Activated T-cell treated with anti-CD3 and anti-CD28 coated beads, Interleukin-2, amount 50 U/mL, for 48 hours (primary cell): ENCODE measurements around the gene CNTN3.

Experiments used
- DNase-seq, 2 experiments: peaks; one replicate each; pipeline ENCODE4 v3.0.0-alpha.2; 2020

The CNTN3 gene

DNA sequence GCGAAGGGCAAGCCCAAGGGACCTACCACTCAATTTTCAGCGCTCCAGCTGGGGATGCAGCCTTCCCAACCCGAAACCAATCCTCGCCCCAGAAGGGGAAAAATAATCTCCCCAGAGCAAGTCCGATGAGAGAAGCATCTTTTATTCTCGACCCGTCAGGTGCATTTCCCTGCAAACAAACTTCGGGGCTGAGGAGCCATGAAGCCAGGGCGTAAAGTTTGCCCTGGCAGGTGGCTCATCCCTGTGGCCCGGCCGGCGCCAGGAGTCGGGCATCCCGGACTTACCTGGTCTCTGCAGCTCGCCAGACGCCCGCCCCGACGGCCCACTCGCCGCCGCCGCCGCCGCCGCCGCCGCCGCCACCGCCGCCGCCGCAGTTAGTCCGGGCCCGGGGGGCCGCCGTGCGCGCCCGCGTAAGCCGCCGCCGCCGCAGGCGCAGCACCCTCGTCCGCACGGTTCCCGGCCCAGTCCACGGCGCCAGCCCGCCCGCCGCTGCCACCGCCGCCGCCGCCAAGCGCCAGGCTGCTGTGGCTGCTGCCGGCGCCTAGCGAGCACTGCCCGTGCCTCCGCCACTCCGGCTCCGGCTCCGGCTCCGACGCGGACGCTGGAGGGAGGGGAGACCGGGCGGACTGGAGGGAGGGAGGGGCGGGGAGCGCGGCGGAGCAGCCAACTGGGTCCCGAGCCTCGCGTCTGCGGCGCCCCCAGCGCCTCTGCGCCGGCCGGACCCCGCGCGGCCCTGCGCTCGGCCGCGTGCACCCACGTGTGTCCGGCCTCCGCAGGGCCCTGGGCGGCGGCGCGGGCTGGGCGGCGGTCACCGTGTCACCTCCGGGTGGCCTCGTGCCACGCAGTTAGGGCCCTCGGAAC lies at the start of gene CNTN3:
Gene CNTN3, minus strand, starts transcription at position 553 of the 861 bp plus-strand sequence. CDS start 93,547 bp downstream, outside the sequence.
- DNase-seq, result no peak

DNA sequence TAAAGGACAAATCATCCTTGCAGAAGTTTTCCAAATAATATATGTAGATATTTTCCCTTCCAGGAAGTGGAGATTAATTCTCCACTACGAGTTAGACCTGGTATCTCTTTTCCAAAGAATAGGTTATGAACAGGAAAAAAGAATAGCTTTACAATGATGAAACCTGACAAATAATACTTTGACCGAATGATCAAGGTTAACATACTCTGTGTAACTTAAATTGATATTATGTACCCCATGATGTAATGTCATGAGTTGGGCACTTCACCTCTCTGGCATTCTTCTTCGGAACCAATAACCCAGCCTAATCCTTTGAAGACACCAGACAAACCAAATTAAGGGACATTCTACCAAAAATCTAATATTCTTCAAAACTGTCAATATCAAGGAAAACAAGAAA lies 48.7 kb upstream of the CNTN3 start:
- DNase-seq, result no peak

DNA sequence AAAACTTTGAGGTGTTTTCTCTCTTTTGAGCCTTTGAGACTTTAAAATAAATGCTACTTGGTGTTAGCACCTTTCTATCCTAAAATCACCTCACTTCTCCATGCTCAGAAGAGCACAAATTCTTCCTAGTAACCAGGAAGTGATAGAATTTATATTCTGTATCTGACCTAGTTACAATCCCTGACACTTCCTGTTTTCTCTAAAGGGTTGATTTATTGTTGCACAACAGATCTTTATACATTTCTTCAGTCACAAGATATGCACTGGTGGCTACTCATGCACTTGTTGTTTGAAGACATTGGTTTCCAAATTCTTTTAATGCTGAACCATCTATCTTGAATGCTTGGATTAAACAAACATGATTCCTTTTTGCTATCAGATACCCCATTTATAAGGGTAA lies 47.2 kb upstream of the CNTN3 start:
- no peak for DNase-seq

DNA sequence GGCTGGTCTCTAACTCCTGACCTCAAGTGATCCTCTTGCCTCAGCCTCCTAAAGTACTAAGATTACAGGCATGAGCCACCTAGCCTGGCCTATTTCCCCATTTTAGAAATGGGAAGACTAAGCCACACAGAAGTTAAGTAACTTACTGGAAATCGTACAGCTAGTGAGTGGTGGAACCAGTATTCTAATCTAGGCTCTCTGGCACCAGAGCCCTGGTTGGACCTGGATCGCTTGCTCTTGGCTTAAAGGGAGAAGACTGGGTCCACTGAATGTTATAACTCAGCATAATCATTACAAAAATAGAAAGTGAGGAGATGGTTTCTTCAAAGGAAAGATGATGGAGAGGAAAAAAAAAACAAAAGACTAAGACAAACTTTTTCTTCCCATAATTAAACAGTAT lies 37.4 kb upstream of the CNTN3 start:
- no peak for DNase-seq

GRCh38 chr3:74651292-74651691 lies 36.8 kb upstream of the CNTN3 start:
- no peak for DNase-seq

GRCh38 chr3:74648107-74648506 lies 33.6 kb upstream of the CNTN3 start:
- no peak for DNase-seq

GRCh38 chr3:74646094-74646493 lies 31.6 kb upstream of the CNTN3 start:
- DNase-seq, result no peak

DNA sequence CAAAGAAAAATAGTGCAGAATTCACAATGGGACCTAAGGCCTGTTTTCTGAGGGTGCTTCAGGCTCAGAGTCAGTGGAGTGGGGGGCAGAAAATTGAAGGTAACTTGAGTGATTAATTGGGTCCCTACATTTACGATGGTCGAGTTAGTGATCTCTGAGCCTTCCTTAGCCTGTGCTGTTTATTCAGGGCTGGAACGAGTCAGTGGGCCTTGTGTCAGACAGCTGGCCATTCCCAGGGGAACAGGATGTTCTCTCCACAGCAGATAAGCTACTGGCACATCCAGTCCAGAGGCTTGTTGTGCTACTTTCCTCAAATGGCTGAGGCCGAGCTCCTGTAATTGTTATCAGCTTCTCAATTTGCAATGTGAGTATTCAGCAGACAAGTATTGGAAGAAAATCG lies 29.2 kb upstream of the CNTN3 start:
- no peak for DNase-seq

DNA sequence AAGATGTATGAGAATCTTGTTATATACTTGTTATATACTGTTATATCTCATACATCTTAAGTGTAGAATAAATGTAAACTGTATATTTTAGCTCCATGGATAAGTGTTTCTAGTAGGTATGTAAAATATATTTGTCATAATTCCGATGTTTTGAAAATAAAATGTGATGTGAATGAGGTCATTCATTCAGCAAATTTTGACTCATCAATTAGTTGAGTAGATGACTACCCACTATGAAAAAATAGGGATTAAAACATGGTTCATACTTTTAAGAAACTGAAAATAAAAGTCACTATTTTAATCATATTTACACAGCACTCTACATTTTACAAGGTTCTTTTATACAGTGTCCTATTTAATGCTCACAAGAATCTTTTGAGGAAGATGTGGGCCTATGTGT lies 28.4 kb upstream of the CNTN3 start:
- DNase-seq, result no peak

- DNase-seq, result no peak
These were observed 25.8 kb upstream of the CNTN3 start for GRCh38 chr3:74640211-74640610.

GRCh38 chr3:74639681-74640080 lies 25.2 kb upstream of the CNTN3 start:
- no peak for DNase-seq

DNA sequence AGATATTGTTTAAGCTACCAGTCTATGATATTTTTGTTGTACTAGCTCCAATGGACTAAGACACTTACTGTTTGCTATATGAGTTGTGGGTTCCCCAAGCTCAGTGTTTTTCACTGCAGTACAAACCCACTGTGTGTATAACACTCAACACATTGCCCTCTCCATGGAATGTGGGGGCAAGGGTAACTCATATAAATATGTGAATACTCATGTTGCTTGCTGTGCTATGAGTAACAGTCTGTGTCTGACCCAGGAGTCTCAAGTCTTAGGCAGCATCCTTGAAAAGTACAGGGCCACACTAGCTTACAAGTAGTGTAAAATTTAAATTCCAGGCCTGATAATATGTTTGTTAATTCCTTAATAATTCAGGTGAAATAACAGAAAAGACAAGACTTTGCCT lies 22.5 kb upstream of the CNTN3 start:
- DNase-seq, result no peak

DNA sequence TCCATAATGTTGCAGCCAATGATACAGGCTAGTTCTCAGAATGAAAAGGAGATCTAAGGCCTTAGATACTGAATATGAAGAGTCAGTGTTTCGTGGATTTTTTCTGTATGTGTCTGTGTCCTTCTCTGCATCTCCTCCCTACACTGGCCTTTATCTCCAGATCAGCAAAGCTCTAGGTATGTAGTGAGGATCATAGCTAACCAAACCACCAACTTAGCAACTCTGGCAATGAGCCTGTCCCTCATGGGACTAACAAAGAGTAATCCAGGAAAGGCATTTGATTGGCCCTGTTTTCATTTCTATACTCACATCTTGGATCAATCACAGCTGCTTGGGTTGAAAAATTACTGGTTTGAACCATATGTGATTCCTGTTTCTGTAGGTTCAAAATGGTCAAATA lies 18.6 kb upstream of the CNTN3 start:
- no peak for DNase-seq

DNA sequence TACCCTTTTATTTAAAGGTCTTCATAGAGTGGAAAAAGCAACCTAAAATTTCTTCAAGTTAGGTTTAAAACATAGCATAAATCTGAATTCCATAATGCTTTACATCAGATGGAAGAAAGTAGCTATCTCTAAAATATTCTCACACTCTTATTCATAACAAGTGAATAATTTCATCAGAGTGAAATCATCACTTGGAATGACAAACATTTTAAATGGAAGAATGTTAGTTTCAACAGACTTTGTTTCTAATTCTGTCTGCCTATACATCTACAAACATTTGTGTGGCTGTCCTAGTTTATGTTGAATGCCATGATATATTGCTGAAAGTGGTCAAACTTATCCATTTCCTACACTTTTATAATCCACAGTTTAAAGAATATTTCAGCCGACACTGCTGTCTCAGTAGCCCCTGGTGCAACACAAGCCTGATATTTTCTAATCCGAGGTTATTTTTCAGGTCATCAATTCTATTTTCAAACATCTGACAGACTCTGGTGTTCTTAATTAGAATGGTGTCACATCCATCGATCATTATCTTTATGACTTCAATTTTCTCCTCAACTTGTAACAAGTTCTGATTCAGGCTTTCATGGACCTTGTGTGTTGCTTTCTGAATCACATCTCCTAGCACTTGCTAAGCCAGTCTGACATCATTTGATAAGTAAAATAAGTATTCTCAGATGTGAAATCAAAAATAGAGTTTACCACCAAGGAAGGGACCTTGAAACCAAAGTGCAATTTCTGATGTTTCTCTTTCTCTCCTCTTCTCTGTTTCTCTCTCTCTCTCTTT lies 17.1 kb upstream of the CNTN3 start:
- no peak for DNase-seq

DNA sequence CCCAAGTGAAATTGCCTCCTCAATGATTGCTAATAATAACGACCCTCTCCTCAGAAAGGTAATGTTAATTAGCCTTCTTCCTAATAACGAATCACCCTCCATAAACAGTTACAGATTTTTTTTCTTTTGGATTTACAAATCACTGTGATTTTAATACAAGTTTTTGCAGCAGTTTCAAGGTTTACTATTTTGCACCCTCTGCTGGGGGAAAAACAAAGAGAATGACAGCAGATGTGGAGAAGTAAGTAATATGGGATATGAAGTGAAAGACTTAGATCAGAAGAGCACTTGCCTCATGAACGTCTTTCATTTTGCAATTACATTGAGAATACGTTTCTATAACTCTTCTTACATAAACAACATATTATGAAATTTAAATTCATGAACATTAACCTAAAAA lies 16.1 kb upstream of the CNTN3 start:
- no peak for DNase-seq

GRCh38 chr3:74626011-74626410 lies 11.6 kb upstream of the CNTN3 start:
- no peak for DNase-seq

- DNase-seq, result no peak
These were observed 9.8 kb upstream of the CNTN3 start for GRCh38 chr3:74624301-74624700.

- DNase-seq, result no peak
These were observed 8.9 kb upstream of the CNTN3 start for GRCh38 chr3:74623261-74623836.

GRCh38 chr3:74621581-74621980 lies 7.1 kb upstream of the CNTN3 start:
- DNase-seq, result no peak

DNA sequence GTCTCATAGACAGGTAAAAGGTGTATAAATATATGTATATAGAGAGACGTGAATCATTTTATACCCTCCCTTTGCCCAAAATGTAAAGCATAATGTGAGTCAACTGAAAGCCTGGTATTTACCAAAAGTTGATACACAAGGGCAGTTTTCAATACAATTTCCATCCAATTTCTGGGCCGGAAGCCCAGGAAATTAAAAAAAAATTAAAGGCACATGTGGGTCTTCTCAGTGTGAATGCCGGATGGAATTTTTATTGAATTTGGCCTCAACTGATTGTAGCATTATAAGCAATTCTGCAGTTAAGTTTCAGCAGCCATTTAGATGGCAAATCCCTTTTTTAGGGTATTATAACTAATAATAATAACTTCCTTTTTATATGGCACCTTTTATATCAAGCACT lies 3.3 kb upstream of the CNTN3 start:
- no peak for DNase-seq

GRCh38 chr3:74613521-74614106 lies 845 bp downstream of the CNTN3 start:
- DNase-seq, result no peak

- no peak for DNase-seq
These were observed 1.4 kb downstream of the CNTN3 start for GRCh38 chr3:74613060-74613459.

DNA sequence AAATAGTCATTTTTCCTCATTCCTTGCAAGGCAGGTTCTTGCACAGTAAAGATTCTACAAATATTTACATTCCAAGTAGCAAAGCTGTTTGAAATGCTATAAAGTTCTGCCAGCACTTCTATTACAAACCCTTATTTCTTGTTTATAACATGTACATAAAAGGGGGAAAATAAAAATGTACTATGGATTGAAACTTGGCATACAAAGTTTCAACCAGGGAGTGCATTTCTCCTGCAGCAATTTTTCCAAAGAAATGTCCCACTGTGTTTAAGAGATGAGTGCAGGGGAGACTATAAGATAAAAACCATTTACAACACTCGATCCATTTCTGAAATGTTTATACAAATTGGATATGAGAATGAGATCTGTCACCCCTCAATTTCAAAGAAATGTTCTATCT lies 3.3 kb downstream of the CNTN3 start:
- no peak for DNase-seq

DNA sequence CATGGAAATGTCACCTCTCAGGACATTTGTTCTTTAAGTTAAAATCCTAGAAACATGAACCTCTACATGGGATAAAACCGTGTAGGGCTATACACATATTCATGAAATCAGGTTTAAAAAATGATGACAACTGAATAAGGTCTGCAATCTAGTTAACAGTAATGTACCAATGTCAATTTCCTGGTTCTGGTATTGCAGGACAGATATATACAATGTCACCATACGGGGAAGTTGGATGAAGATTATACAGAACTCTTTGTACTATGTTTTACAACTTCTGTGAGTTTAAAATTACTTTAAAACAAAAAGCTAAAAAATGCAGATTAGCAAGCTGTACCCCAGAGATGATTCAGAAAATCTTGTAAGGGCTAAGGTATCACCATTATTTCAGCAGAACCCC lies 6.7 kb downstream of the CNTN3 start:
- no peak for DNase-seq
